Upper lobe of left lung (tissue), 6 donors: ENCODE results near the gene MSI2. TPM values are rescaled to one million over a fixed set of nuclear protein-coding genes. Genes with fewer than 3 reads are reported as not detected.

ENCODE experiments used
- ATAC-seq, 2 donors: fragments of 200-7000 bp; cut with Tn5 transposase; one replicate each; pipeline ENCODE4 v1.9.1; 2022; ENCODE audit warnings: mild to moderate bottlenecking in 2 of 2, moderate library complexity in 2 of 2; ENCODE audit not compliant: low FRiP score in 2 of 2
- DNase-seq, 2 donors: peaks; one replicate each; pipeline ENCODE4 v3.0.0-alpha.2; 2019 to 2020
- H3K27ac ChIP-seq, 4 donors: fragments of 200-600 bp; sonication (generic); one replicate each; pipeline ENCODE4 v1.5.1; 2016 to 2019
- H3K27me3 ChIP-seq, 4 donors: fragments of 200-600 bp; sonication (generic); one replicate each; pipeline ENCODE4 v1.5.1; 2017 to 2019
- H3K36me3 ChIP-seq, 4 donors: fragments of 200-600 bp; sonication (generic); one replicate each; pipeline ENCODE4 v1.5.1; 2016 to 2019
- H3K4me1 ChIP-seq, 4 donors: fragments of 200-600 bp; sonication (generic); one replicate each; pipeline ENCODE4 v1.5.1; 2018 to 2019
- H3K4me3 ChIP-seq, 4 donors: fragments of 200-600 bp; sonication (generic); one replicate each; pipeline ENCODE4 v1.5.1; 2017 to 2019; ENCODE audit warnings: mild to moderate bottlenecking in 2 of 4, moderate library complexity in 1 of 4
- H3K9me3 ChIP-seq, 4 donors: fragments of 200-600 bp; sonication (generic); one replicate each; pipeline ENCODE4 v1.5.1; 2018 to 2019
- CTCF ChIP-seq, 6 experiments: fragments of 450-650 bp in 4 of 6; fragments of 200-600 bp in 2 of 6; sonication (generic) in 2 of 6; IDR thresholded peaks; one replicate each; pipeline ENCODE4 v1.5.1; 2016 to 2019; ENCODE audit warnings: antibody characterized with exemption in 6 of 6
- EP300 ChIP-seq, 4 donors: sonication (generic); formaldehyde crosslinking; IDR thresholded peaks; one replicate each; pipeline ENCODE4 v1.5.1; 2017; ENCODE audit warnings: antibody characterized with exemption in 4 of 4, control low read depth in 2 of 4
- POLR2A ChIP-seq, 4 donors: fragments of 450-650 bp; IDR thresholded peaks; one replicate each; pipeline ENCODE4 v1.5.1; 2016 to 2017; ENCODE audit warnings: antibody characterized with exemption in 4 of 4, mild to moderate bottlenecking in 2 of 4
- POLR2AphosphoS5 ChIP-seq, 2 donors: sonication (generic); formaldehyde crosslinking; IDR thresholded peaks; one replicate each; pipeline ENCODE4 v1.5.1; 2017; ENCODE audit warnings: antibody characterized with exemption in 2 of 2
- WGBS, 2 donors: methylation state at CpG; one replicate each; pipeline ENCODE4 v1.1.5; 2017 to 2018; 5-methylcytosine and 5-hydroxymethylcytosine counted together
- total RNA-seq, 6 donors: library from RNA; depleted of rRNA in 4 of 6; stranded (reverse); fragments of >200 nt in 4 of 6; gene quantifications; one replicate each; pipeline versions ENCODE4 v1.1.0 to v1.2.1, GENCODE V29; 2016 to 2021
- donor health status: DM: no; HTN: no; CAD: no; lungs with moderate emphysema.
- donor health status: DM: no; HTN: yes; CAD: no; lungs with severe emphysema.

The MSI2 gene
- total RNA-seq, 6 donors from 2014 or later = 20.1 to 44.0 (median 32.2) TPM

GRCh38 chr17:57305144-57305728, 48.9 kb downstream of the MSI2 start:
- H3K27me3 ChIP-seq = no peaks in the 10 kb centered on the region
- no peak for TF ChIP-seq EP300 (IDR thresholded peaks at IDR 0.05)
- no peak for TF ChIP-seq POLR2AphosphoS5 (IDR thresholded peaks at IDR 0.05)
- no peak for TF ChIP-seq CTCF (IDR thresholded peaks at IDR 0.05)
- no peak for TF ChIP-seq POLR2A (IDR thresholded peaks at IDR 0.05)

GRCh38 chr17:57305908-57306504, 49.7 kb downstream of the MSI2 start:
- ATAC-seq (no peak), DNase-seq (no peak)
- no peak overlapping the region for H3K27ac ChIP-seq
- H3K27me3 ChIP-seq = no peaks in the 10 kb centered on the region
- H3K9me3 ChIP-seq = no peaks in the 10 kb centered on the region
- peaks cover 0 to 3% (median 0%) of the 10 kb centered on the region in 4 donors for H3K36me3 ChIP-seq
- H3K4me3 ChIP-seq = no peak overlapping the region
- H3K4me1 ChIP-seq = no peaks in the 10 kb centered on the region
- no peak for TF ChIP-seq CTCF (IDR thresholded peaks at IDR 0.05)
- no peak for TF ChIP-seq POLR2AphosphoS5 (IDR thresholded peaks at IDR 0.05)
- no peak for TF ChIP-seq EP300 (IDR thresholded peaks at IDR 0.05)
- no peak for TF ChIP-seq POLR2A (IDR thresholded peaks at IDR 0.05)
- 84 to 92% methylated on average over 4 to 5 of the region's 5 CpGs for WGBS, 2 donors

More at GRCh38 chr17:57305144-57305728, 48.9 kb downstream of the MSI2 start:
- ATAC-seq = no peak
- no peak for DNase-seq
- no peak overlapping the region for H3K27ac ChIP-seq
- H3K4me3 ChIP-seq = no peak overlapping the region
- H3K9me3 ChIP-seq = no peaks in the 10 kb centered on the region
- 89 to 90% methylated on average over 11 to 13 of the region's 13 CpGs for WGBS, 2 donors
- H3K36me3 ChIP-seq = peaks cover 0 to 3% (median 0%) of the 10 kb centered on the region in 4 donors
- no peaks in the 10 kb centered on the region for H3K4me1 ChIP-seq

GRCh38 chr17:57308543-57309186, 52.3 kb downstream of the MSI2 start:
- Histone ChIP-seq H3K27me3 (no peaks in the 10 kb centered on the region), H3K4me1 (no peaks in the 10 kb centered on the region), H3K27ac (no peak overlapping the region), H3K36me3 (peaks cover 0 to 3% (median 0%) of the 10 kb centered on the region in 4 donors), H3K4me3 (no peak overlapping the region), H3K9me3 (no peaks in the 10 kb centered on the region)
- 70 to 74% methylated on average over 5 of the region's 5 CpGs for WGBS, 2 donors
- ATAC-seq = no peak
- TF ChIP-seq POLR2A (IDR thresholded peaks at IDR 0.05) (no peak), CTCF (IDR thresholded peaks at IDR 0.05) (no peak), POLR2AphosphoS5 (IDR thresholded peaks at IDR 0.05) (no peak), EP300 (IDR thresholded peaks at IDR 0.05) (no peak)
- no peak for DNase-seq

GRCh38 chr17:57309479-57309878, 53.2 kb downstream of the MSI2 start:
- Histone ChIP-seq H3K36me3 (peaks cover 0 to 3% (median 0%) of the 10 kb centered on the region in 4 donors), H3K4me3 (no peak overlapping the region), H3K27ac (no peak overlapping the region), H3K27me3 (no peaks in the 10 kb centered on the region), H3K4me1 (no peaks in the 10 kb centered on the region), H3K9me3 (no peaks in the 10 kb centered on the region)
- ATAC-seq = no peak
- DNase-seq = no peak
- TF ChIP-seq CTCF (IDR thresholded peaks at IDR 0.05) = no peak
- no peak for TF ChIP-seq EP300 (IDR thresholded peaks at IDR 0.05)
- TF ChIP-seq POLR2AphosphoS5 (IDR thresholded peaks at IDR 0.05) = no peak
- no peak for TF ChIP-seq POLR2A (IDR thresholded peaks at IDR 0.05)
- WGBS, 2 donors = 80 to 82% methylated on average over 7 of the region's 7 CpGs
